SK-N-SH (cell line): ENCODE data around the gene INTS1.

Experiments
- CTCF ChIP-seq: fragments of 200-600 bp; sonication (generic); IDR thresholded peaks from 2 replicates; pipeline ENCODE4 v1.6.1; 2017; ENCODE audit warnings: antibody characterized with exemption, mild to moderate bottlenecking, moderate library complexity
- EP300 ChIP-seq, 2 experiments: IDR thresholded peaks; 2 replicates each; pipeline versions ENCODE4 v1.4.0 to v1.6.1; 2012; ENCODE audit warnings: borderline replicate concordance in 1 of 2, low read depth in 1 of 2, low read length in 1 of 2
- EZH2phosphoT487 ChIP-seq: fragments of 200-600 bp; sonication (generic); IDR thresholded peaks from 2 replicates; pipeline ENCODE4 v1.6.1; 2017; ENCODE audit warnings: low read depth, mixed run types, mild to moderate bottlenecking, antibody characterized with exemption, moderate library complexity, borderline replicate concordance
- POLR2AphosphoS5 ChIP-seq: IDR thresholded peaks from 2 replicates; pipeline ENCODE4 v1.6.1; 2012; ENCODE audit warnings: low read depth, low read length
- REST ChIP-seq: IDR thresholded peaks from 2 replicates; pipeline ENCODE4 v1.6.1; 2012; ENCODE audit warnings: mild to moderate bottlenecking, low read depth, low read length, moderate library complexity
- YY1 ChIP-seq: IDR thresholded peaks from 2 replicates; pipeline ENCODE4 v1.4.0; 2012; ENCODE audit warnings: low read depth, mild to moderate bottlenecking

- no peak for TF ChIP-seq EZH2phosphoT487
- no peak for TF ChIP-seq CTCF
- no peak for TF ChIP-seq EP300 (IDR thresholded peaks at IDR 0.05; ENCODE audit: borderline replicate concordance in 1 of 2, low read depth in 1 of 2, low read length in 1 of 2)
- no peak for TF ChIP-seq REST
- TF ChIP-seq YY1 = no peak
- TF ChIP-seq POLR2AphosphoS5 = no peak
These were observed 31.7 kb upstream of the INTS1 start for GRCh38 chr7:1535701-1536454.
